GM18951 (cell line): ENCODE data around the gene EIF4E3.

Experiments used
- POLR2A ChIP-seq: IDR thresholded peaks from 4 replicates; pipeline ENCODE4 v1.6.1; 2011; ENCODE audit warnings: mild to moderate bottlenecking; ENCODE audit not compliant: insufficient read length, insufficient read depth; ENCODE audit errors: extremely low read depth
- in situ Hi-C: fragments of 300-500 bp; cut with MboI; formaldehyde crosslinking; loops from one replicate; pipeline ENCODE4 v1.12.0; 2022; ENCODE audit warnings: low sequenced_read_pairs, mixed read lengths, inconsistent platforms; ENCODE audit not compliant: unreplicated experiment

The EIF4E3 gene

GRCh38 chr3:71714595-71714994 is 10.6 kb downstream of the EIF4E3 start:
- TF ChIP-seq POLR2A, result no peak
- in situ Hi-C loops, result loop anchor here (25.0 kb wide), 1 partner anchor 1373 kb away; no protein-coding TSS in a partner anchor

GRCh38 chr3:71713041-71713440 is 12.2 kb downstream of the EIF4E3 start:
- no peak for TF ChIP-seq POLR2A
- in situ Hi-C loops, result loop anchor here (25.0 kb wide), 1 partner anchor 1374 kb away; no protein-coding TSS in a partner anchor

GRCh38 chr3:71710906-71711494 is 14.2 kb downstream of the EIF4E3 start:
- in situ Hi-C loops, result loop anchor here (25.0 kb wide), 1 partner anchor 1376 kb away; no protein-coding TSS in a partner anchor
- no peak for TF ChIP-seq POLR2A

- in situ Hi-C loops, result loop anchor here (25.0 kb wide), 1 partner anchor 1377 kb away; no protein-coding TSS in a partner anchor
- no peak for TF ChIP-seq POLR2A
These were observed 15.2 kb downstream of the EIF4E3 start for GRCh38 chr3:71709908-71710511.

GRCh38 chr3:71708476-71709105 is 16.6 kb downstream of the EIF4E3 start:
- in situ Hi-C loops, result loop anchor here (25.0 kb wide), 1 partner anchor 1379 kb away; no protein-coding TSS in a partner anchor
- no peak for TF ChIP-seq POLR2A

GRCh38 chr3:71707595-71707994 is 17.6 kb downstream of the EIF4E3 start:
- in situ Hi-C loops, result loop anchor here (25.0 kb wide), 1 partner anchor 1380 kb away; no protein-coding TSS in a partner anchor
- TF ChIP-seq POLR2A, result no peak

- in situ Hi-C loops, result loop anchor here (25.0 kb wide), 1 partner anchor 1382 kb away; no protein-coding TSS in a partner anchor
- TF ChIP-seq POLR2A, result no peak
These were observed 19.5 kb downstream of the EIF4E3 start for GRCh38 chr3:71705681-71706080.

GRCh38 chr3:71704915-71705314 is 20.3 kb downstream of the EIF4E3 start:
- in situ Hi-C loops, result loop anchor here (25.0 kb wide), 1 partner anchor 1382 kb away; no protein-coding TSS in a partner anchor
- TF ChIP-seq POLR2A, result no peak

- no peak for TF ChIP-seq POLR2A
- in situ Hi-C loops, result loop anchor here (25.0 kb wide), 1 partner anchor 1384 kb away; no protein-coding TSS in a partner anchor
These were observed 21.4 kb downstream of the EIF4E3 start for GRCh38 chr3:71703797-71704196.

- no peak for TF ChIP-seq POLR2A
- in situ Hi-C loops, result loop anchor here (25.0 kb wide), 1 partner anchor 1385 kb away; no protein-coding TSS in a partner anchor
These were observed 22.8 kb downstream of the EIF4E3 start for GRCh38 chr3:71702131-71703024.

GRCh38 chr3:71701251-71701762 is 23.9 kb downstream of the EIF4E3 start:
- in situ Hi-C loops, result loop anchor here (25.0 kb wide), 1 partner anchor 1386 kb away; no protein-coding TSS in a partner anchor

GRCh38 chr3:71695000-71695482 is 30.2 kb downstream of the EIF4E3 start:
- no peak for TF ChIP-seq POLR2A
- in situ Hi-C loops, result no loop called here

More at GRCh38 chr3:71701251-71701762, 23.9 kb downstream of the EIF4E3 start:
- no peak for TF ChIP-seq POLR2A
